CD1c-positive myeloid dendritic cell (primary cell): ENCODE results near the gene CFAP20DC.
"Not testable (repeated sequence)": the region's sequence is repeated elsewhere in the genome, so short reads cannot be mapped to it uniquely, and the experiment has no call there.

Experiments used
- DNase-seq: peaks from one replicate; pipeline ENCODE4 v3.0.0-alpha.2; 2016; ENCODE audit errors: extremely low spot score

The CFAP20DC gene

DNA sequence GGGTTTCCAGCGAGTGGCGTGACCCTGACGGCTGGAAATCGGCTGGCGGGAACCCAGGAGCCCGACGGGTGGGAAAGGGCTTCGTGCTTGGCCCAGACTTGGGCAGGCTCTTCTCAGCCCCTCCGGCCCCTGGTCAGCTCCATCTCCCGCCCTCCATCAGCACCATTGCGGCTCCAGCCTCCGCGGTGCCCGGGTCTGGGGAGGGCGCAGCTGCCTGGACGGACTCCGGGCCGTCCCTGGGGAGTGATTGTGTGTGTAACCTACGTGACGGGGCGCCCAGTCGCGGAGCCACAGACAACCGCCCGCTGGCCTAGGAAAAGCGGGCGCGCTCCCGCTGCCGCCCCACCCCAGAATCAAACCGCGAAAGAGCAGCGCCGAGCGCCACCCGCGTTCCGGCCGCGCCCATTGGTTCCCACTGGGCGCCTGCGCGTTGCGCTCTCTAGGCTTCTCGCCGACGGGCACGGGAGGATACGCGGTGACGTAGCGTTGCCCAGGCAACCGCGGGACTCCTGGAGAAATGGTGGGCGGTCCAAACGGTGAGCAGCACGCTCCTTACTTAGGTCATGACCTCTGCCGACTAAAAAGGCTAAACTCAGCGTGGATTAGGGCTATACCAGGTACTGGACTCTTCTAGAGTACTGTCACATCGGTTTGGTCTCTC, at the start of gene CFAP20DC:
Gene CFAP20DC, minus strand, starts transcription at position 355 of the 661 bp plus-strand sequence. CDS start 394 bp downstream, outside the sequence.
- peak; percentile 97 for DNase-seq

DNA sequence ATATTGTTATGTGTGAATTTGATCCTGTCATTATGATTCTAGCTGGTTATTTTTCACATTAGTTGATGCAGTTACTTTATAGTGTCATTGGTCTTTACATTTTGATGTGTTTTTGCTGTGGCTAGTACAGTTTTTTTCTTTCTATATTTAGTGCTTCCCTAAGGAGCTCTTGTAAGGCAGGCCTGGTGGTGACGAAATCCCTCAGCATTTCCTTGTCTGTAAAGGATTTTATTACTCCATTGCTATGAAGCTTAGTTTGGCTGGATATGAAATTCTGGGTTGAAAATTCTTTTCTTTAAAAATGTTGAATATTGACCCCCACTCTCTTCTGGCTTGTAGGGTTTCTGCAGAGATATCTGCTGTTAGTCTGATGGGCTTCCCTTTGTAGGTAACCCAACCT, 48.7 kb upstream of the CFAP20DC start:
- not testable (repeated sequence) for DNase-seq

DNA sequence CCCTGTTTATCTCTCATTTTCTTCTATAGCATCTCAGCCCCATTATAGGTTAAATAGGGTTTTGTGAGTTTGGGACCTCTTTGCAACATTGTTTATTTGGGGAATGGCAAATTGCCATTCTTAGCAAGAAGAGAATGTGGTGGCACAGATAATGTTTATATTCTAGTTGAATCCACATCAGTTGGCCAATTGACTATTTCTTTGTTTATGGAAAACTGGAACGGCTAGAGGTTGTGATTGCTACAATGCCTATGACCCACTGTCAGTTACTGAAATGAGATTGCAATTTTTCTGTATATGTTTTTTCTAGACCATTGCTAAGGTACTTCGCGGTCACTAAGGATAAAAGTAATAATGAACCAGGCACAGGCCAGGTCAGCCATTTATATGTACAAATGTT, 44.6 kb upstream of the CFAP20DC start:
- no peak for DNase-seq

DNA sequence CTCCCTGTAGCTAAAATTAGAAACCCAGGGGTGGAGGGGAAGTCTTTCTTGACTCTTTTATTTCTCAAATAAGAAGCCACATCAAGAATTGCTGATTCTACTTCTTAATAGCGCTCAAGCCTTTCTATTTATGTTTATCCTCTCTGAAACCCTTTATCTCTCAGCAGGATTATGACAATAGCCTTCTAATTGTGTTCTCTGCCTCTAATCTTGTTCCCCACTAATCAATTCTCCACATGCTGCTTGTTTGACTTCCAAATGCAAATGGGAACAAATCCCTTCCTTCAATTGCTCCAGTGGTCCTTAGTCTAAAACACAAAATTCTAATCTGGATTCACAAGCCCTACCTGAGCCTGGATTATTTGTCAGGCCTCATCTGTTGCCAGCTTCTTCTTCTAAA, 43.7 kb upstream of the CFAP20DC start:
- no peak for DNase-seq

DNA sequence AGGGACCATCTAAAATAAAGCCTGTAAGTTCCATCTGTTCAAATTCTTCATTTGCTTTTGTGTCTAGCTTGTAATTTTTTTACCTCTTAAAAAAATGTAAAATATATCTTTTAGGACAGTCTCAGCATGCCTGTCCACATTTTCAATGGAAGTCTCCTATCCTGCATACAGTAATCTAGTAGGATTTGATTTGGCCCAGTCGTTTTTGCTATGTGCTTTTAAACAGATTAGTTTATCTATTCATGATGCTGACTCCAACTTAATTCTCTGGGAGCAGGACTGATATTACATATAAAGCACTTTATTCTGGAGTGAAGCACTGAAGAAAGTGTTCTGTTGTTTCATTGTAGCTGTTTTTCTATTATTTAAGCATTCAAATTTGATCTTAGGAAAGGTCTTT, 38.9 kb upstream of the CFAP20DC start:
- DNase-seq: no peak

DNA sequence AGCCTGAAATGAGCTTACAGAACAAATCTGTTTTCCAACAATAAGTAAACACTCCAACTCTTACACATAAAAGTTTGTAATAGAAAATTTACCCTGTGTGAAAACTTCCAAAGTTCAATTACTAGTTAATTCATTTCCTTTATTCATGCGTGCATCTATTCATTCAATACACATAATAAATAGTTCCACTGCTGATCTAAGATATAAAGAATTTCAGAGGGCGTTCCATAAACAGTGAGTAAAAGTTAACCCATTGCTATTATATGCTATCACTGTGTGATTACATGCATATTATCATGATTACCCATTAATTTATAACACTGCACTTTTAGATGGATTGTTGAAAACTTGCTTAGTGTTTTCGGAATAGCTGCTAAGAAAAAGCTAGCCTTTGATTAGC, 36.2 kb upstream of the CFAP20DC start:
- DNase-seq: no peak

DNA sequence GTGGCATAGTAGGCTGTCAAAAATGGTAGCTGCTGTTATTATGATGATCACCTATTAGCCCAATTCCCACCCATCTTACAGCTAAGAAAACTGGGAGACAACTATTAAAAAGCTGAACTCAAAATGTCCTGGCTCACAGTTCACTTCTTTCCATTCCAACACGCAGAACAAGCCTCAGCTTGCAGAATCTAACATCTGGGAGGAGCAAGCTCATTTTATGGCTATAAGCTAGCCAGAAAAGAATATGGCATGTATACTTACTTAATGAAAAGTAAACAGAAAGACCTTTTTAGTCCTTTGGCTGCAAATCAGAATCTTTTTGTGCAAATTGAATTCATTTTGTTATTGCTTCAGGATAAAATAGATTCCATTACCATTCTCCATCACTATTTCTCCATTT, 34.8 kb upstream of the CFAP20DC start:
- DNase-seq: no peak

DNA sequence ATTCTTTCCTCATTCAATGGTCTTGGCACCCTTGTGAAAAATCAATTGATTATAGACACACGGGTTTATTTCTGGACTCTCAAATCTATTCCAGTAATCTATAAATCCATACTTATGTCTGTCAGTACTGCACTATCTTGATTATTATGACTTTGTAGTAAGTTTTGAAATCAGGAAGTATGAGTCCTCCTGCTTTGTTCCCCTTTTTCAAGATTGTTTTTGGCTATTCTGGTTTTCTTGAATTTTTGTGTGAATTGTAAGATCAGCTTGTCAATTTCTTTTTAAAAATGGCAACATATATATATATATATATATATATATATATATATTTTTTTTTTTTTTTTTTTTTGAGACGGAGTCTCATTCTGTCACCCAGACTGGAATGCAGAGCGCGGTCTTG, 32.3 kb upstream of the CFAP20DC start:
- DNase-seq: peak; percentile 20

DNA sequence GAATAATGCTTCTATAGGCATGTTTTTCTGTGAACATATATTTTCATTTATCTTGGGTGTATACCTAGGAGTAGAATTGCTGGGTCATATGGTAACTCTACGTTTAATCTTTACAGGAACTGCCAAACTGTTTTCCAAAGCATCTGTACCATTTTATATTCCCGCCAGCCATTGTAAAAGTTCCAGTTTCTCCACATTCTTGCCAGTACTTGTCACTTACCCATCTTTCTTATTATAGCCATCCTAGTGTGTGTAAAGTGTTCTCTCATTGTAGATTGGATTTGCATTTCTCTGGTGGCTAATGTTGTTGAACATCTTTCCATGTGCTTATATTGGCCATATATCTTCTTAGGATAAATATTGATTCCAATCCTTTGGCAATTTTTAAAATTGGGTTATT, 31.2 kb upstream of the CFAP20DC start:
- DNase-seq: no peak

GRCh38 chr3:59079962-59080361, 30.1 kb upstream of the CFAP20DC start:
- DNase-seq: no peak

DNA sequence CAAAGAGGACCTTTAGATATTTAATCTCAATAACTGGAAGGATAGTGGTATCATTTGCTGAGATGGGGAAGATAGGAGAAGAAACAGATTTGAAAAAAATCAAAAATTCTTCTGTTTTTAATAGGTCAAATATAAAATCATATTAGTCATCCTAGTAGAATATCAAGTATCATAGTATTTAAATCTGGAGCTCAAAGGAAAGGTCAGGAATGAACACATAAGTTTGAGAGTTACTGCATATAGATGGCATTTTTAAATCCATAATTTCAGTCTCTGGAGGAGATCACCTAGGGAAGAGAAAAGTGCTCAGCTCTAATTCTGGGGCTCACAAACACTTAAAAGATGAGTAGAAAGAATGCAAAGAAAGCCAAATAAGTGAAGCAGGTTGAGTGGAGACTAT, 24.9 kb upstream of the CFAP20DC start:
- no peak for DNase-seq

- DNase-seq: no peak
These were observed 22.9 kb upstream of the CFAP20DC start for GRCh38 chr3:59072681-59073080.

DNA sequence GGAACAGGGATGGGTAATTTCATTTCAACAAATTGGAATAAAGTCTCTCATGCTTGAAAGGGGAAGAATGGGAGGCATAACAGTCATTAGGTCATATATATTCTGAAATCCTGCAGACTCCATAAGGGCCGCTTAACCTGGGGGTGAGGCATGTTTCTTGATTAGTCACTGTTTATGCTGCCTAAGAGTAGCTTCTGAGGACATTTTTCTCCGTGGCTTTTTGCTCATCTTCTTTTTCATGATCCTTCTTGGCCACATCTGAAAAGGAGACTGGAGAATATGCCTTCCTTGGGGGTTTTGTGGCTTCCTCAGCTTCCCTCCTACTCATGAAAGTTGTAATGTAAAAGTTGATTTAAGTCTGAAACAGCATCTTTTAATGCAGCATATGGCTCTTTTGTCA, 20.0 kb upstream of the CFAP20DC start:
- no peak for DNase-seq

GRCh38 chr3:59065240-59065639, 15.4 kb upstream of the CFAP20DC start:
- DNase-seq: no peak

- DNase-seq: no peak
These were observed 14.9 kb upstream of the CFAP20DC start for GRCh38 chr3:59064728-59065127.

DNA sequence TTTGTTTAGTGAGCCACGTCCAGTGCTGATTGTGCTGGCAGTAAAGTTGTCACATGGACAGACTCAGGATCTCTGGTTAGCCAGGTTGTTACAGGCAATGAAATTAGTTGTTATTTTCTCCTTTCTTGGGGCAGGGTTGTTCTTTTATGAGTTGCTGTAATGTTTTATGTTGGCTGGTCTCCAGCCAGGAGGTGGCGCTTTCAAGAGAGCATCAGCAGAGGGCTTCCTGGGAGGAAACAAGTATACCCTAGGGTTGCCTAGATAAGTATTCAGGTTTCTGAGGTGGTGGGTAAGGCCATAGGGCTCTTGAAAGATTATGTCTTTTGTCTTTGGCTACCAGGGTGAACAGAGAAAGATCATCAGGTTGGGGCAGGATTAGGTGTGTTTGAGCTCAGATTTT, 14.5 kb upstream of the CFAP20DC start:
- DNase-seq: no peak

GRCh38 chr3:59056706-59057105, 6.9 kb upstream of the CFAP20DC start:
- DNase-seq: no peak

- DNase-seq: peak; percentile 56
These were observed 3.1 kb upstream of the CFAP20DC start for GRCh38 chr3:59052803-59053411.

GRCh38 chr3:59050811-59051414, 1.1 kb upstream of the CFAP20DC start:
- DNase-seq: not testable (repeated sequence)

GRCh38 chr3:59046839-59047238, 3.0 kb downstream of the CFAP20DC start:
- DNase-seq: no peak

DNA sequence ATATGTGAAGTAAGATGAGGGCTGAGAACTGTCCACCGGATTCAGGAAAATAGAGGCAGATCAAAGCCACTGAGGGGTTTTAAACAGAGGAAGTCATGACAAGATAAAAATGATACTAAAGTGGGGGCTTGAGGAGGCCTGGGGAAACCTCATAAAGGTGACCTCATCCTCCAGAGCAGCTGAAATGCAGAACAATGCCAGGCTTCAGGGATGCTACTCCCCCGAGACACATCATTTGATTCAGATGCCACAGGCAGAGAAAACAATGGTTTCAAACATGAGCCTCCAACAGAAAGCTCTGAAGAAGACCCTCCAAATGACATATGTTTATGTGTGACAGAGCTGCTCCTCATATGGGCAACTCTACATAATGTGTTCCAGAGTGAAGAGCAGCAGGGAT, 6.4 kb downstream of the CFAP20DC start:
- no peak for DNase-seq

GRCh38 chr3:59040902-59041301, 8.9 kb downstream of the CFAP20DC start:
- no peak for DNase-seq

DNA sequence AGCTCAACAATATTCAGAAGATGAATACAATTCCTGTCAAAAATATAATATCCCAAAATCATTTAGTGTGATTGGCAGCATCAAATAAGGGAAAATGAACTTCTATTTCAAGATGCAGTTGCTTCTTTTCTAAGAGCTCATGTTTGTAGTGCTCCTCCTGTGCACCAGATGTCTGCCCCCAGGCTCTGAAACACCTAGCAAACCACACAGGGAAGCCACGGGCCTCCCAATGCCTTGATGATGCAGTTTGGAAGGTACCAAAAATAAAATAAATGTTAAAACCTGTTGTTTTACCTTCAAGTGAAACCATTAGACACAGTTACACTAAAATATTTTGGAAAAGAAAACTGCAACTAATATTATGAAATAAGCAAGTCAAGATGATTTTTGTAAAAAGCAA, 22.2 kb downstream of the CFAP20DC start:
- DNase-seq: no peak
